Endothelial cell of umbilical vein (primary cell): ENCODE measurements around the gene ADGRG4. TPM values are rescaled to one million over a fixed set of nuclear protein-coding genes. Genes with fewer than 3 reads are reported as not detected.

Experiments used
- BruUV-seq: library from RNA; stranded (reverse); fragments of 400-500 nt; replicated peaks from 2 replicates; lab custom pipeline; 2021; lab: Mats Ljungman, UMichigan
- CTCF ChIA-PET: fragments of 300-600, 350-600 bp; sonication (Branson Sonifier 250); formaldehyde crosslinking; loops from one replicate; lab custom pipeline; 2021; ENCODE audit warnings: antibody characterized with exemption, inconsistent platforms; lab: Charles Lee
- POLR2A ChIA-PET: fragments of 300-600, 350-600 bp; sonication (Branson Sonifier 250); formaldehyde crosslinking; loops from one replicate; lab custom pipeline; 2021; ENCODE audit warnings: antibody characterized with exemption, inconsistent platforms; lab: Charles Lee
- DNase-seq: peaks from one replicate; pipeline ENCODE4 v3.0.0-alpha.2; 2011; ENCODE audit warnings: low read depth, low spot score
- FAIRE-seq: peaks from 2 replicates; lab custom pipeline; 2011; peaks lifted over from hg19 to GRCh38; lab: Jason Lieb, UNC
- H2AFZ ChIP-seq: 2 replicates; pipeline ENCODE4 v1.6.0; 2012; ENCODE audit warnings: low read depth, low read length, control low read depth, inconsistent platforms
- H3K27ac ChIP-seq: 2 replicates; pipeline ENCODE4 v1.5.1; 2011; ENCODE audit warnings: low read depth, mild to moderate bottlenecking, control low read depth, low read length, moderate library complexity; ENCODE audit not compliant: insufficient read depth
- H3K27me3 ChIP-seq, 2 experiments: 2 replicates each; pipeline versions ENCODE4 v1.6.0 to v1.6.1; 2011; ENCODE audit warnings: low read length in 2 of 2, mixed read lengths in 1 of 2; ENCODE audit not compliant: control insufficient read depth in 2 of 2, insufficient read depth in 2 of 2
- H3K36me3 ChIP-seq, 2 experiments: 2 replicates in 1 of 2; 3 replicates in 1 of 2; pipeline ENCODE4 v1.5.1; 2011; ENCODE audit warnings: low read length in 2 of 2, mild to moderate bottlenecking in 1 of 2, moderate library complexity in 1 of 2; ENCODE audit not compliant: control insufficient read depth in 2 of 2, insufficient read depth in 2 of 2; ENCODE audit errors: extremely low read depth in 1 of 2
- H3K4me1 ChIP-seq: 3 replicates; pipeline ENCODE4 v1.5.1; 2011; ENCODE audit warnings: mild to moderate bottlenecking, low read length; ENCODE audit not compliant: control insufficient read depth, insufficient read depth; ENCODE audit errors: extremely low read depth
- H3K4me2 ChIP-seq: 2 replicates; pipeline ENCODE4 v1.6.1; 2011; ENCODE audit warnings: low read length, control low read depth, mixed read lengths; ENCODE audit not compliant: insufficient read depth
- H3K4me3 ChIP-seq, 3 experiments: fragments of 200-600 bp in 1 of 3; sonication (generic), shearing (Covaris generic) in 1 of 3; replicated peaks in 1 of 3; 2 replicates each; pipeline ENCODE4 v1.5.1; 2011 to 2016; ENCODE audit warnings: control low read depth in 3 of 3, low read length in 3 of 3, mild to moderate bottlenecking in 2 of 3, inconsistent platforms in 1 of 3, low read depth in 1 of 3, moderate library complexity in 1 of 3; ENCODE audit not compliant: insufficient read depth in 1 of 3
- H3K79me2 ChIP-seq: 2 replicates; pipeline ENCODE4 v1.6.0; 2012; ENCODE audit warnings: low read length, inconsistent platforms; ENCODE audit not compliant: control insufficient read depth, insufficient read depth
- H3K9ac ChIP-seq: replicated peaks from 2 replicates; pipeline ENCODE3; 2011; ENCODE audit warnings: low read length, control low read depth; ENCODE audit not compliant: insufficient read depth; ENCODE audit errors: extremely low read depth
- H3K9me1 ChIP-seq: replicated peaks from 3 replicates; pipeline ENCODE4 v1.6.0; 2011; ENCODE audit warnings: mild to moderate bottlenecking, low read length; ENCODE audit not compliant: control insufficient read depth, insufficient read depth; ENCODE audit errors: extremely low read depth
- H3K9me3 ChIP-seq: replicated peaks from 2 replicates; pipeline ENCODE4 v1.5.1; 2012; ENCODE audit warnings: low read length, inconsistent platforms; ENCODE audit not compliant: control insufficient read depth, insufficient read depth
- H4K20me1 ChIP-seq: replicated peaks from 2 replicates; pipeline ENCODE3; 2011; ENCODE audit warnings: mild to moderate bottlenecking, low read length; ENCODE audit not compliant: control insufficient read depth, insufficient read depth; ENCODE audit errors: extremely low read depth
- CTCF ChIP-seq, 2 donors: IDR thresholded peaks; 1 replicate in 1 of 2; 2 replicates in 1 of 2; pipeline ENCODE4 v1.5.1; 2011; ENCODE audit warnings: low read length in 2 of 2, mild to moderate bottlenecking in 2 of 2, moderate library complexity in 2 of 2, control low read depth in 1 of 2, inconsistent platforms in 1 of 2, low read depth in 1 of 2; ENCODE audit not compliant: insufficient read depth in 1 of 2; ENCODE audit errors: extremely low read depth in 1 of 2
- EZH2 ChIP-seq: IDR thresholded peaks from 2 replicates; pipeline ENCODE4 v1.6.1; 2012; ENCODE audit warnings: borderline replicate concordance, low read depth, mild to moderate bottlenecking, moderate library complexity, low read length, inconsistent platforms; ENCODE audit not compliant: severe bottlenecking
- FOS ChIP-seq: IDR thresholded peaks from 2 replicates; pipeline ENCODE4 v1.6.1; 2011; ENCODE audit warnings: mild to moderate bottlenecking, low read length, moderate library complexity, borderline replicate concordance; ENCODE audit not compliant: insufficient read depth
- GATA2 ChIP-seq: IDR thresholded peaks from 2 replicates; pipeline ENCODE4 v1.7.0; 2011; ENCODE audit warnings: low read depth, mild to moderate bottlenecking, moderate library complexity, mixed read lengths, low read length; ENCODE audit not compliant: insufficient read length, insufficient read depth
- JUN ChIP-seq: IDR thresholded peaks from 2 replicates; pipeline ENCODE4 v1.6.1; 2011; ENCODE audit warnings: borderline replicate concordance, low read depth; ENCODE audit not compliant: insufficient read length, insufficient read depth
- MYC ChIP-seq: IDR thresholded peaks from one replicate; pipeline ENCODE4 v1.6.1; 2011; ENCODE audit warnings: mild to moderate bottlenecking, low read depth, low read length
- POLR2A ChIP-seq: IDR thresholded peaks from 2 replicates; pipeline ENCODE4 v1.6.1; 2012; ENCODE audit warnings: low read depth, mild to moderate bottlenecking, control low read depth, low read length
- POLR2AphosphoS5 ChIP-seq: IDR thresholded peaks from 2 replicates; pipeline ENCODE4 v1.6.1; 2012; ENCODE audit warnings: low read depth, mild to moderate bottlenecking, control low read depth, low read length, moderate library complexity; ENCODE audit not compliant: insufficient read depth
- dilution Hi-C: fragments of 300-500 bp; cut with MboI; formaldehyde crosslinking; loops from one replicate; pipeline ENCODE4 v1.15.0; 2019; ENCODE audit warnings: low sequenced_read_pairs; ENCODE audit not compliant: extremely low pct_ligation_motif_present
- intact Hi-C: fragments of 100-400 bp; cut with micrococcal nuclease; formaldehyde crosslinking; loops from one replicate; pipeline ENCODE4 v1.10.0; 2022
- polyA plus RNA-seq, 4 experiments: library from polyadenylated mRNA; depleted of rRNA in 3 of 4; stranded (reverse) in 3 of 4; unstranded in 1 of 4; fragments of >200 nt; gene quantifications; 2 replicates each; pipeline versions ENCODE4 v1.2.1 to v1.2.3, GENCODE V29; 2011 to 2012; ENCODE audit warnings: missing spikeins in 1 of 4
- total RNA-seq: library from RNA; stranded (reverse); gene quantifications from 2 replicates; pipeline ENCODE4 v1.2.3, GENCODE V29; 2021
- TF ChIP-seq, protein P1 (sequence below): IDR thresholded peaks from 2 replicates; pipeline ENCODE4 v1.6.1; 2011; ENCODE audit not compliant: insufficient read depth, insufficient read length

The ADGRG4 gene
- total and polyA plus RNA-seq, 2 donors (not counting 3 experiments of a cell fraction or from before 2014, with no cell fraction given), result 0.04 to 0.08 TPM

DNA sequence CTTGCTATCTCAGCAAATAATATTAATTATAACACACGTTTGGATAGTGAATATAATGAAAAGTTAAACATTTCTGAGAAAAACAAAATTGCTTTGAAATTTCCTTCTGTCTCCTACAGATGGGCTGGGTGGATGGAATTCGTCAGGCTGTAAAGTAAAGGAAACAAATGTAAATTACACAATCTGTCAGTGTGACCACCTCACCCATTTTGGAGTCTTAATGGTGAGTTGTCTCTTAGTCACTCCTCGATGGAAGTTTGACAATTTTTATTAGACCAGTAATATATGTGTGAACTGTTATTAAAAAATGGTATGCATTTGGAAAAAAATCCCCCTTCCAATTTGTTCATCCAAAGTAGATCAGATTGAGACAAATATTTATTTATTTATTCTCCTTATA, 94.5 kb downstream of the ADGRG4 start:
- H3K27me3 ChIP-seq, result no peaks in the 10 kb centered on the region
- POLR2A ChIA-PET, result no interaction called here
- no peak overlapping the region for H2AFZ ChIP-seq
- H4K20me1 ChIP-seq, result no peaks in the 10 kb centered on the region
- no peaks in the 10 kb centered on the region for H3K9me3 ChIP-seq
- H3K36me3 ChIP-seq, result no peaks in the 10 kb centered on the region
- no peaks in the 10 kb centered on the region for H3K79me2 ChIP-seq
- CTCF ChIA-PET, result no interaction called here
- no TSS peak for BruUV-seq
- TF ChIP-seq FOS, result no peak
- TF ChIP-seq MYC, result no peak
- no peak for TF ChIP-seq JUN
- TF ChIP-seq EZH2, result no peak
- TF ChIP-seq GATA2, result no peak
- TF ChIP-seq, protein P1, sequence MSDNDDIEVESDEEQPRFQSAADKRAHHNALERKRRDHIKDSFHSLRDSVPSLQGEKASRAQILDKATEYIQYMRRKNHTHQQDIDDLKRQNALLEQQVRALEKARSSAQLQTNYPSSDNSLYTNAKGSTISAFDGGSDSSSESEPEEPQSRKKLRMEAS, result no peak
- TF ChIP-seq CTCF (IDR thresholded peaks at IDR 0.05; ENCODE audit: extremely low read depth in 1 of 2, insufficient read depth in 1 of 2, low read depth in 1 of 2, low read length in 2 of 2), result no peak
- no peak for TF ChIP-seq POLR2AphosphoS5
- no peak for TF ChIP-seq POLR2A
- H3K4me1 ChIP-seq, result no peaks in the 10 kb centered on the region
- H3K4me3 ChIP-seq, result no peak overlapping the region
- intact Hi-C loops (no loop called here), dilution Hi-C loops (no loop called here)
- no peaks in the 10 kb centered on the region for H3K9me1 ChIP-seq
- no peak overlapping the region for H3K4me2 ChIP-seq
- no peak overlapping the region for H3K9ac ChIP-seq
- no peak for FAIRE-seq
- no peak for DNase-seq
- H3K27ac ChIP-seq, result no peak overlapping the region
